Endothelial cell of hepatic sinusoid (primary cell): ENCODE data around the gene FIBP.

Experiments
- in situ Hi-C: cut with HindIII; loops from 2 replicates; pipeline ENCODE4 v1.10.0; 2017; ENCODE audit warnings: low sequenced_read_pairs

The FIBP gene

DNA sequence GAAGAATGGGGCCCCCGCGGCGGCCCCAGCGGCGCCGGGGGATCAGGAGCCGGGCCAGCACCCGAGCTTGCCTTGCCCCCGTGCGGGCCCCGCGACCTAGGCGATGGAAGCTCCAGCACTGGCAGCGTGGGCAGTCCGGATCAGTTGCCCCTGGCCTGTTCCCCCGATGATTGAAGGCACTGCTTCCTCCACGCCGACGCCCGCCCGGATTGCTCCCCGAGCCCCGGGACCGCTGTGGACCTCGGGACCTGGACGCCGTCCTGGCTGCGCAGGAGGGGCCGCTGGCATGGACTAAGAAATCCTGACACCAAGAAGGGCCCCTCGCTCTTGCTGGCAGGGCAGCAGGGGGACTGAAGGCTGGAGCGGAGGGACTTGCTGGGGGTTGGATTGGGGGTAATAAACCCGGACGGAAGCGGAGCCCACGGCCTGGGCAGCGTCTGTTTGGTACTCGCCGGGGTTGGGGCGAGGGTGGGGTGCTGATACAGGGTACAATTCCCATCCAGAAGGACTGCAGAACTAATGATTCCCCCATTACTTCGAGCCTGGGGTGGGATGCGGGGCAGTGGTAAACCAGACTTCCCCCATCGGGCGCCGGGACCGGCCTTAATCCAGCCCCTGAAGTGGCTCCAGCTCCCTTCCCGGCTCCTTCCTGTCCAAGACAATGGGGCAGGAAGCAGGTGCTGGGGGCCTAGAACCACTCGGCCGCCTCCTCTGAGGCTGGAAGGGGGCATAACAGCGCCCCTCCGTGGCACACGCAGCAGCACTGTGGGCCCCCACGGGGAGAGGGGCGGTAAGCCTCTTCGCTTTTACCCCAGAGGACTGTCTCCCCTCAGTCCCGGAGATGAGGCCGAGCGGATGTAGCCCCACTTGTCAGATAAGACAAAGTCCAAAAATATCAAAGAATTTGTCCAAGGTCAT lies 3.2 kb upstream of the FIBP start:
- in situ Hi-C loops: loop anchor here (10.0 kb wide), 1 partner anchor 257 kb away; the partner anchor contains the start of gene SIPA1

GRCh38 chr11:65890324-65891218 lies 2.3 kb upstream of the FIBP start, which contains the start of gene CCDC85B:
CCDC85B (plus strand) TSS chr11:65890673; CDS start chr11:65890784, 111 bp downstream.
- in situ Hi-C loops: loop anchor here (10.0 kb wide), 1 partner anchor 256 kb away; the partner anchor contains the start of gene SIPA1

GRCh38 chr11:65887723-65888162 lies 528 bp downstream of the FIBP start:
- in situ Hi-C loops: no loop called here

- in situ Hi-C loops: no loop called here
Observed at GRCh38 chr11:65886826-65887722, 1.2 kb downstream of the FIBP start.

DNA sequence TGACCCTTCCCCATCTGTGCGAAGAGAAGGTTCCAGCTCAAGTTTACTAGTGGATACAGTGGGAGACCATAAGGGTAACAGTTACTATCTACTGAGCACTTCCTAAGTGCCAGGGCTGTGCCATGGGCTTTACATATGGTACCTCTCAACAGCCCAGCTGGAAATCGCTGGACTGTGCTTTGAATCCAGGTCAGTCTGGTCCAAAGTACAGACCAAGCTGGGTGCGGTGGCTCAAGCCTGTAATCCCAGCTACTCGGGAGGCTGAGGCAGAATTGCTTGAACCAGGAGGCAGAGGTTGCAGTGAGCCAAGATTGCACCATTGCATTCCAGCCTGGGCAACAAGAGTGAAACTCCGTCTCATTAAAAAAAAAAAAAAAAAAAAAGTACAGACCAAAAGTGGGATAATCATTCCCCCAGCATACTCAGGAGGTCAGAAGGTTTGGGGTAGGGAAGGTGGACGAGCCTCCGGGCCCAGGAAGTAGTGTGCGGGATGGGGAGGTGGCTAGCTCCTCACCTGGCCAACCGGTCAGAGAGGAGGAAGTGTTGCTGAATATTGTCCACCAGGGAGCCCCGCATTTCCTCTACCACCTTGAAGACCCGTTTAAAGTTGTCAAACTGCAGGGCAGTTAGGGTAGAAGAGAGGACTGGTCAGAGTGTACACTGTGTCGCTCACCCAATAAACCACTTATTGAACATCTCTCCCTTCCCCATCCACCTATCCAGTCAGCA lies 2.3 kb downstream of the FIBP start:
- in situ Hi-C loops: no loop called here

GRCh38 chr11:65885231-65885630 lies 3.0 kb downstream of the FIBP start:
- in situ Hi-C loops: no loop called here

GRCh38 chr11:65884716-65885092 lies 3.6 kb downstream of the FIBP start:
- in situ Hi-C loops: no loop called here

GRCh38 chr11:65883786-65884715 lies 4.2 kb downstream of the FIBP start:
- in situ Hi-C loops: no loop called here

GRCh38 chr11:65883058-65883761 lies 5.1 kb downstream of the FIBP start:
- in situ Hi-C loops: no loop called here

DNA sequence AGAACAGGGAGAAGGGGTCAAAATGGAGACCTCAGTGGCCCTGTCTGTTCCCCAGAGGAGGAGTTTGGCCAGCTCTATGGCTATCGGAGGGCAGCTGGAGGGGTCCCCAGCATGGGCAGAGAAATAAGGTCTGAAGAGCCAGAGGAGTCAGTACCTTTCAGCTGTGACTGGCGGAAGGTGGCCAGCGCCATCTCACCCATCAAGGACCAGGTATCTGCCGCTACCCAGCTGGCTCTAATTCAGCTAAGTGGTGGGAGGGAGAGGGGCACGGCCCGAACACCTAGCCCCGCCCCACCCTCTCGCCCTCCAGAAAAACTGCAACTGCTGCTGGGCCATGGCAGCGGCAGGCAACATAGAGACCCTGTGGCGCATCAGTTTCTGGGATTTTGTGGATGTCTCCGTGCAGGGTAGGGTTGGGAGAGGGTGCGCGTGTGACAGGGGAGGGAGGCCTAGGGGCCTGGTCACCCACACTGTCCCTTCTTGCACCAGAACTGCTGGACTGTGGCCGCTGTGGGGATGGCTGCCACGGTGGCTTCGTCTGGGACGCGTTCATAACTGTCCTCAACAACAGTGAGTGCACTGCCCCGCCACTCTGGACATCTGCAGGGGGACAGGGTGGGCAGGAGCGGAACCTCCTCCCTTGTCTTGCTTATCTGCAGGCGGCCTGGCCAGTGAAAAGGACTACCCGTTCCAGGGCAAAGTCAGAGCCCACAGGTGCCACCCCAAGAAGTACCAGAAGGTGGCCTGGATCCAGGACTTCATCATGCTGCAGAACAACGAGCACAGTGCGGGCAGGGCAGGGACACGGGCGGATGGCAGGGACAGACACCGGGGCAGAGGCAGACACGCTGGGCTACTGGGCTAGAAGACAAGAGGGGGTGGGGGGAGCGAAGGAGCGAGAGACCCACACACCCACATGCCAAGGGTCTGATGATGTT lies 5.9 kb downstream of the FIBP start:
- in situ Hi-C loops: no loop called here

DNA sequence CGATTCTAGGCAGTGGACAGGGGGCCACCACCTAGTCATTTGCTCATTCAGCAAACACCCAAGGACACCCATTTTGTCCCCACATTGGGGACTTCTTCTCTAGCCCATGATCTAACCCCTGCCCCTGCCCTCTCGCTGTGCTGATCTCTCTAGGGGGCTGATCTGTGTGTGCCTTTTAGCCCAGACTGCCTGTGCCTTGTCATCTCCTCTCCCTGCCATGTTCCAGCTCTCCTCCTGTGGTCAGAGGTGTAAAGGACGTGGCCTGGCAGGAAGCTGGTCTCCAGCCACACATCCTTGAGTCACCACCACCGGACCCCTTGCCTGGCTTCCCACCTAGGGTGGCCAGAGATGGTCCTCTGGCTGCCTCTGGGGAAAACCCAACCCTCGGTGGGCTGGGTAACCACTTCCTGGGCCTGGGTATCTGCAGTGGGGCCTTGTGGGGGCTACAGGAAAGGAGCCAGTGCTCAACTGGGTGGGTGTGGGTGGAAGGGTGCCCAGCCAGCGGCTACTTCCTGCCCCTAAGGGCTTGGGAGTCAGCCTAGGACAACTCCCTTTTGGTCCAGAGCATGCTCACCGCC lies 7.3 kb downstream of the FIBP start:
- in situ Hi-C loops: no loop called here

GRCh38 chr11:65880027-65880426 lies 8.2 kb downstream of the FIBP start:
- in situ Hi-C loops: no loop called here

- in situ Hi-C loops: no loop called here
Observed at GRCh38 chr11:65879617-65880016, 8.7 kb downstream of the FIBP start, which contains the start of gene CTSW. CTSW (plus strand) TSS chr11:65879837; CDS start chr11:65879855, 18 bp downstream.

- in situ Hi-C loops: no loop called here
Observed at GRCh38 chr11:65873318-65874156, 14.7 kb downstream of the FIBP start.

GRCh38 chr11:65872586-65873317 lies 15.5 kb downstream of the FIBP start, which contains the start of gene EFEMP2:
EFEMP2 (minus strand) TSS chr11:65872800; CDS start chr11:65872354, 446 bp downstream.
- in situ Hi-C loops: no loop called here
